ENCODE measurements around the gene GARRE1. TPM values are rescaled to one million over a fixed set of nuclear protein-coding genes. Genes with fewer than 3 reads are reported as not detected.

GARRE1 gene
- total RNA-seq, 2 experiments from 2014 or later = 69.7 to 72.0 TPM

DNA sequence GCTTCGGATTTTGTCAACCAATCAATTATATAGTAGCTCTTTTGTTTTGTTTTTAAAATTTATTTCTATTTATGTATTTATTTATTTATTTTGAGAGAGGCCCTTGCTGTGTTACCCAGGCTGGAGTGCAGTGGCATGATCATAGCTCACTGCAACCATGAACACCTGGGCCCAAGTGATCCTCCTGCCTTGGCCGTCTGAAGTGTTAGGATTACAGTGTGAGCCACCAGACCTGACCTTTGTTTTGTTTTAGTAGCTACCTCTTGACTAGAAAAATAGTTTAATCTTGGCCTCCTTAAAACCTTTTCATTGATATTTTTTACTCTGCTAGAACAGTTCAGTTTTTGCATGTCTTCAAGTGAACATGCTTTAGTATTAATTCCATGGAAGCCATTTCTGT is 15.1 kb downstream of the GARRE1 start:
- Mint-ChIP-seq H3K4me3 (peak overlapping the region; percentile 76), H3K27ac (peak overlapping the region; percentile 95), H3K27me3 (no peaks in the 10 kb centered on the region), H3K4me1 (ENCODE audit: low read depth) (peaks cover 86% of the 10 kb centered on the region), H3K36me3 (ENCODE audit: low read depth) (peaks cover 32% of the 10 kb centered on the region), H3K9me3 (no peaks in the 10 kb centered on the region)
- ChIA-PET CTCF (interaction anchor here (0.7 to 2.1 kb wide), 7 partner anchors 15 to 96 kb away, joined by 3 to 9 read pairs (median 4); partner anchors contain the start of gene GARRE1), POLR2A (interaction anchor here (0.6 to 3.2 kb wide), 22 partner anchors 8 to 896 kb away, joined by 3 to 33 read pairs (median 5); partner anchors contain the start of gene LSM14A)
- H3K36me3 ChIP-seq (ENCODE audit: insufficient read depth, low read length) = peaks cover 5% of the 10 kb centered on the region
- H3K9me3 ChIP-seq (ENCODE audit: control insufficient read depth in 1 of 2, insufficient read depth in 1 of 2, low read length in 2 of 2) = no peaks in the 10 kb centered on the region
- H3K27ac ChIP-seq (ENCODE audit: low read depth in 1 of 2, low read length in 2 of 2) = peak overlapping the region; percentile 88 to 92
- peak overlapping the region; percentile 41 for H3K4me3 ChIP-seq (ENCODE audit: low read length)
- intact Hi-C loops (cut with DNase I, micrococcal nuclease) = loop anchor here in 1 of 2 experiments (5.0 kb wide), 1 partner anchor 52 kb away; no protein-coding TSS in a partner anchor
- TF ChIP-seq CTCF (IDR thresholded peaks at IDR 0.05) = no peak
- ATAC-seq (ENCODE audit: poor library complexity) (peak; percentile 8), DNase-seq (peak in 1 of 14 experiments; percentile 34)
- H3K4me1 ChIP-seq (ENCODE audit: insufficient read depth, low read length) = peaks cover 95% of the 10 kb centered on the region
- H3K27me3 ChIP-seq (ENCODE audit: control insufficient read depth in 1 of 2, insufficient read depth in 2 of 2, low read length in 2 of 2) = no peaks in the 10 kb centered on the region

DNA sequence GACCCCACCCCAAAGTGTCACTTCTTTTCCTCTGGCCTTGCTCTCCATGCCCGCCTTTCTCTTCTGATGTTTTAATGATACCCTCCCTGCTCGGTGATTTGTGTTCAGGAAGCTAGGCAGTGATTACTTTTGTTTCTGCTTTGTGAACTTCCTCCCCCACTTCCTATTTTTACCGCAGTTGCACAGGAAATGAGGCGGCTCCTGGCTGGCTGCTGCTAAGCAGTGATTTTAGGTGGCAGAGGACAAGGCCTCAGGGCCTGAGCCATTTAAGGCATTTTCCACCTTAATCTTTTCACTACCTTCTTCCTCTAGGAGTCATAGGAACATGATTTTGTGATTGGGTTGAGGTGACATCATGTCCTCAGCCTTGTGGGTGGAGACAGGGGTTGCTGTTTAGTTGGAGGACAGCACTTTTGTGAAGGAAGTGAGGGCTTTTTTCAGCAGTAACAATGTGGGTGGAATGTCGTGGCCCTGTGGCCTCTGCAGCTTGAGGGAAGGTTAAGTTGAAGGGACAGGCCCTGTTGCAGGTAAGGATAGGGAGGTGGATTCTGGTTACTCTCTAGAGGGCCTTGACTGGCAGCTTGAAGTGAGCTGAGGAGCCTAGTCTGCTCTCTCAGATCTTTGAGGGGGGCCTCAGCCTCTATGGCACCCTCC is 15.7 kb downstream of the GARRE1 start:
- H3K36me3 Mint-ChIP-seq (ENCODE audit: low read depth) = peaks cover 33% of the 10 kb centered on the region
- peak overlapping the region; percentile 76 for H3K4me3 Mint-ChIP-seq
- H3K36me3 ChIP-seq (ENCODE audit: insufficient read depth, low read length) = peaks cover 5% of the 10 kb centered on the region
- ATAC-seq (ENCODE audit: poor library complexity) (peak; percentile 89), DNase-seq (peak; percentile 54 to 93 (median 70))
- ChIA-PET POLR2A (interaction anchor here (0.6 to 3.2 kb wide), 24 partner anchors 8 to 897 kb away, joined by 3 to 33 read pairs (median 5); partner anchors contain the start of gene LSM14A), CTCF (interaction anchor here (0.6 to 2.1 kb wide), 7 partner anchors 24 to 96 kb away, joined by 3 to 9 read pairs (median 4); no protein-coding TSS in a partner anchor)
- H3K27me3 ChIP-seq (ENCODE audit: control insufficient read depth in 1 of 2, insufficient read depth in 2 of 2, low read length in 2 of 2) = no peaks in the 10 kb centered on the region
- TF ChIP-seq CTCF (IDR thresholded peaks at IDR 0.05) = no peak
- H3K4me3 ChIP-seq (ENCODE audit: low read length) = peak overlapping the region; percentile 41
- peaks cover 86% of the 10 kb centered on the region for H3K4me1 Mint-ChIP-seq (ENCODE audit: low read depth)
- no peaks in the 10 kb centered on the region for H3K27me3 Mint-ChIP-seq
- H3K27ac Mint-ChIP-seq = peak overlapping the region; percentile 95
- H3K9me3 ChIP-seq (ENCODE audit: control insufficient read depth in 1 of 2, insufficient read depth in 1 of 2, low read length in 2 of 2) = no peaks in the 10 kb centered on the region
- peaks cover 91% of the 10 kb centered on the region for H3K4me1 ChIP-seq (ENCODE audit: insufficient read depth, low read length)
- H3K27ac ChIP-seq (ENCODE audit: low read depth in 1 of 2, low read length in 2 of 2) = peak overlapping the region; percentile 88 to 92
- H3K9me3 Mint-ChIP-seq = peaks cover 2% of the 10 kb centered on the region
- intact Hi-C loops (cut with DNase I, micrococcal nuclease) = loop anchor here (1.0 to 5.0 kb wide), 7 partner anchors 15 to 66 kb away; no protein-coding TSS in a partner anchor

DNA sequence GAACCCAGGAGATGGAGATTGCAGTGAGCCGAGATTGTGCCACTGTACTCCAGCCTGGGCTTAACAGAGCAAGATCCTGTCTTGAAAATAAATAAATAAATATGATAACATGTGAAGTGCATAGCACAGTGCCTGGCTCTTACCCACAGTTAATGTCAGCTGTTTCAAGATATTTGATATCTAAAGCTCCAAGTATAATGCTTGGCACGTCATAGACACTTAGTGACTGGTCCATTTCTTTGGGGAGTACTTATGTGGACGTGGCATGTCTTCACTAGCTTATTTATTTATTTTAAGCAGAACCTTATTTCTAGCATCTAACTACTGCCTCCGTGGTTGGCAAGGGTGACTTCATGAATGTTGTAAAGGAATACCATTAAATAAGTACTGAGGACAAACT is 18.8 kb downstream of the GARRE1 start:
- H3K9me3 Mint-ChIP-seq = peaks cover 5% of the 10 kb centered on the region
- H3K4me3 Mint-ChIP-seq = peak overlapping the region; percentile 27
- TF ChIP-seq CTCF (IDR thresholded peaks at IDR 0.05) = no peak
- H3K4me1 Mint-ChIP-seq (ENCODE audit: low read depth) = peaks cover 89% of the 10 kb centered on the region
- Histone ChIP-seq H3K27me3 (ENCODE audit: control insufficient read depth in 1 of 2, insufficient read depth in 2 of 2, low read length in 2 of 2) (no peaks in the 10 kb centered on the region), H3K36me3 (ENCODE audit: insufficient read depth, low read length) (no peaks in the 10 kb centered on the region), H3K9me3 (ENCODE audit: control insufficient read depth in 1 of 2, insufficient read depth in 1 of 2, low read length in 2 of 2) (no peaks in the 10 kb centered on the region), H3K4me3 (ENCODE audit: low read length) (no peak overlapping the region), H3K27ac (ENCODE audit: low read depth in 1 of 2, low read length in 2 of 2) (peak overlapping the region in 1 of 2 donors; percentile 51), H3K4me1 (ENCODE audit: insufficient read depth, low read length) (peaks cover 75% of the 10 kb centered on the region)
- peak overlapping the region; percentile 95 for H3K27ac Mint-ChIP-seq
- CTCF ChIA-PET = interaction anchor here (0.6 kb wide), 1 partner anchor 31 kb away, joined by 3 read pairs; no protein-coding TSS in a partner anchor
- ATAC-seq (ENCODE audit: poor library complexity) (no peak), DNase-seq (no peak)
- intact Hi-C loops (cut with DNase I, micrococcal nuclease) = loop anchor here in 1 of 2 experiments (2.0 to 5.0 kb wide), 2 partner anchors 34 to 102 kb away; no protein-coding TSS in a partner anchor
- H3K27me3 Mint-ChIP-seq = no peaks in the 10 kb centered on the region
- H3K36me3 Mint-ChIP-seq (ENCODE audit: low read depth) = peaks cover 39% of the 10 kb centered on the region
- POLR2A ChIA-PET = interaction anchor here (1.0 to 1.5 kb wide), 2 partner anchors 43 to 101 kb away, joined by 3 to 6 read pairs; no protein-coding TSS in a partner anchor

Data from CD4-positive, alpha-beta T cell (primary cell).